Epithelial cell of prostate (primary cell): ENCODE results near the gene SLC25A53.
"Not testable (repeated sequence)": the region's sequence is repeated elsewhere in the genome, so short reads cannot be mapped to it uniquely, and the experiment has no call there.

Experiments
- DNase-seq: peaks from one replicate; pipeline ENCODE4 v3.0.0-alpha.2; 2011; ENCODE audit warnings: low read depth, low spot score
- H3K27ac ChIP-seq: fragments of 450-650 bp; 2 replicates; pipeline ENCODE4 v1.5.1; 2017; ENCODE audit warnings: mild to moderate bottlenecking

Gene SLC25A53

DNA sequence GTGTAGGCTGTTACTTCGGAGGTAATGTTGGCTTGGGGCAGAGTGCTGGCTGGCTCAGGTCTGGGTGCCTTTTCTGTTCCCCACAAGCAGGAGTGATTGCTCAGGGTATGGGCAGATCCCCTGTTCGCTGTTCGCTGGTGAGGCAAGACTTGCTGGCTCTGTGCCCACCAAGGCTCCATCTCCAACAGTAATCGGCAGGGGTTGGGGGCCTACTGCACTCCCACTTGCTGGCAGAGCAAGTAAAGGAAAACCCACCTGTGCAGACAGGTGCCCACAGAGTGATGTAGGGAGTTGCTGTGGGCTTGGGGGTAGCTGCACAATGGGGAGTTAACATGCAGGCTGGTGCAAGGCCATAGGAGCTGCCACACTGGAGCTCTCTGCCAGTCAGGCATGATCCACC, 72.7 kb downstream of the SLC25A53 start:
- DNase-seq = no peak
- H3K27ac ChIP-seq = no peak overlapping the region

DNA sequence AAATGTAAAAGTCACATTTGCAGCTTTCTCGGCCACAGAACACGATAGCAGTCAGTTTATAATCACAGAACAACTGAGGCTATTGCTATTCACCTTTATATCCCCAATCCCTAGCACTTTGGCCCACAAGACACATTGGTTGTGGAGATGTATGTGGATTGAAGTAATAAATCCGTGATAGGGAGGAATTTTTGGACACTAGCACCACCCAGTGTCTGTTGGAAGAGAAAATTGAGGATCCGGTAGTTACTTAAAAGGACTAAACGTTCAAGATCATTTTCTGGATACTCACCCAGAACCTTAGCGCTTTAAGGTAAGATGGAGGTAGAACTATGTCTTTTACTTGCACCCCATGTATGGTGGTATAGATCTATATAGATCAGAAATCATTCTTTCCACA, 79.0 kb downstream of the SLC25A53 start:
- not testable (repeated sequence) for DNase-seq, H3K27ac ChIP-seq

DNA sequence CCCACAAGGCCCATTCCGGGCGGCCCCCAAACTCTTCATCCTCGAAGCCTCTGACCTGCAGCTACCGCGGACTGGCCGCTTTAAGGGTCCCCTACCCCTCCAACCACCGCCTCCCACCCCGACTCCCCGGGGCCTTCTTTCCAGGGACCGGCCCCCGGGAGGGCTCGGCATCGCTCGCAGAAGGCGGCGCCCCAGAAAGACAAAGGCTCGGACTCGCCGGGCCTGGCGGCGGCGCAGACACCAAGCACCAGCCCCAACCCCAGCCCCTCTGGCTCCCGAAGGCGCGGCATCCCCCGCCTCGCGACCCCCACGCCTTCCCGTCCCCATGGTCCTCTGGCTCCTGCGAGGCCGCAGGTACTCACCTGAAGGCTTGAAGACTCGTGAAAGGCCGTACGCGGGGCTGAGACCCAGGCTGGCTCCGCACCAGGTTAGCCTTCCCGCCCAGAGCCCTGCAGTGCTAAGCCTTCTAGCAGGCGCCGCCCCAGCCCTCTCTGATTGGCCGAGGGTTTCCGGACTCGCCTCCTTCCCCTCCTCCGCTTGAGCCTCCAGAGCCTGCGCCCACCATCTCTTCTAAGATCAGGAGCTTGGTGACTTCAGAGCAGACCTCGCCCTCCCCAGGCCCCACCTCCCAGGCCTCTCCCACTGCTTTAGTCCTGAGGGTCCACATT, 80.9 kb downstream of the SLC25A53 start, which contains the start of gene TMSB15C:
Gene TMSB15C, minus strand, starts transcription at position 459 of the 668 bp plus-strand sequence.
- DNase-seq, H3K27ac ChIP-seq: not testable (repeated sequence)

DNA sequence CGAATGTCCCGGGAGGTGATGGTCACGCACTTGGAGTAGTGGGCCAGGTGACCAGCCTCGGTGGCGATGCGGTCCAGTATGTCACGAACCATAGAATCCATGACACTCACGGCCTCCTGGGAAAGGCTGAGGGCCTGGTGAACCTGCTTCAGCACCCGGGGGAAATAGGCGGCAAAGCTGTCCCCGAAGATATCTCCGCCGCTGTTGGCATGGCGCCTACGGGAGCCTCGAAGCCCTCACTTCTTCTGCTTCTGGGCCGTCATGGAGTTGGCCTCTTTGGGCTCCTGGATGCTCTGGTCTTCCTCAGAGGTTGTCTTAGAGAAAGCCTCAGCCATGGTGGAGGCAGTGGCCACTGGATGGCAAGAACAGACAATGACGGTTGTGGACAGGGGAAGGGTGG, 94.2 kb downstream of the SLC25A53 start:
- H3K27ac ChIP-seq, DNase-seq: not testable (repeated sequence)

DNA sequence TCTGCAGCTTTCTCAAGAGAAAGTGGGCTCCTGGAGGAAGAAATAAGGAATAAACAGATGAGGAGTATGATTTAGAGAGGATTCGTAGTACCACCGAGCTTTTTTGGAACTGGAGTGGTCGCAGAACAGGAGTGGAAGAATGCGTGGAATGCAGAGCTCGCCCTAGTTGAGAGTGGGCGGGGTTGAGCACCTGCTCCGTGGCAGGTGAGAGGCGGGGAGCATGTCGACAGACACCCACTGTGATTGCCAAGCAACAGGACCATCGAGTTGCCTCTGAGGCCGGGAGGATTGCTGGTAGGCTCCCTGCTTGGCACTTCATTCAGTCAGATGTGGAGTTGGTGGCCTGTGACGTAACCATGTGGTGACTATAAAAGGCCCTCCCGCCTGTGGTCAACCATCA, 101.9 kb downstream of the SLC25A53 start:
- DNase-seq, H3K27ac ChIP-seq: not testable (repeated sequence)
